H1 (cell line): ENCODE measurements around the gene TSHZ2. TPM values are rescaled to one million over a fixed set of nuclear protein-coding genes. Genes with fewer than 3 reads are reported as not detected.

Experiments used
- CTBP2 ChIP-seq: IDR thresholded peaks from 2 replicates; pipeline ENCODE4 v1.7.0; 2011; ENCODE audit warnings: borderline replicate concordance, mild to moderate bottlenecking, moderate library complexity, mixed read lengths, low read length; ENCODE audit not compliant: insufficient read depth, insufficient read length
- ZNF274 ChIP-seq: IDR thresholded peaks from 2 replicates; pipeline ENCODE4 v1.7.0; 2012; ENCODE audit warnings: low read length, borderline replicate concordance; ENCODE audit errors: extremely low read depth
- polyA plus RNA-seq, 7 experiments: library from polyadenylated mRNA; depleted of rRNA in 3 of 7; stranded (reverse) in 5 of 7; unstranded in 2 of 7; fragments of >200 nt in 5 of 7; fragments of 200-250 nt in 2 of 7; gene quantifications; 1 replicate in 5 of 7; 2 replicates in 1 of 7; 4 replicates in 1 of 7; pipeline versions ENCODE4 v1.2.1 to v1.2.3, GENCODE V29; 2011 to 2013; ENCODE audit warnings: missing spikeins in 2 of 7, mixed read lengths in 2 of 7
- total RNA-seq: library from RNA; stranded (reverse); fragmentation: NEBNext Ultra II Directional; extraction: Animal tissue kit (Norgen Biotek cat#: 25700); gene quantifications from 2 replicates; pipeline ENCODE4 v1.2.1, GENCODE V29; 2021
- TF ChIP-seq, protein P1 (sequence below), 3 experiments: IDR thresholded peaks; 1 replicate in 2 of 3; 2 replicates in 1 of 3; pipeline versions ENCODE4 v1.5.1 to v1.6.1; 2011; ENCODE audit warnings: low read length in 3 of 3, mild to moderate bottlenecking in 3 of 3, inconsistent platforms in 2 of 3, low read depth in 1 of 3, moderate library complexity in 1 of 3; ENCODE audit not compliant: insufficient read depth in 1 of 3; ENCODE audit errors: control extremely low read depth in 1 of 3

The TSHZ2 gene
- total and polyA plus RNA-seq, 2 of the 8 experiments (the other 6 are each of a cell fraction or from before 2014, with no cell fraction given), result 0.14 to 0.30 TPM

DNA sequence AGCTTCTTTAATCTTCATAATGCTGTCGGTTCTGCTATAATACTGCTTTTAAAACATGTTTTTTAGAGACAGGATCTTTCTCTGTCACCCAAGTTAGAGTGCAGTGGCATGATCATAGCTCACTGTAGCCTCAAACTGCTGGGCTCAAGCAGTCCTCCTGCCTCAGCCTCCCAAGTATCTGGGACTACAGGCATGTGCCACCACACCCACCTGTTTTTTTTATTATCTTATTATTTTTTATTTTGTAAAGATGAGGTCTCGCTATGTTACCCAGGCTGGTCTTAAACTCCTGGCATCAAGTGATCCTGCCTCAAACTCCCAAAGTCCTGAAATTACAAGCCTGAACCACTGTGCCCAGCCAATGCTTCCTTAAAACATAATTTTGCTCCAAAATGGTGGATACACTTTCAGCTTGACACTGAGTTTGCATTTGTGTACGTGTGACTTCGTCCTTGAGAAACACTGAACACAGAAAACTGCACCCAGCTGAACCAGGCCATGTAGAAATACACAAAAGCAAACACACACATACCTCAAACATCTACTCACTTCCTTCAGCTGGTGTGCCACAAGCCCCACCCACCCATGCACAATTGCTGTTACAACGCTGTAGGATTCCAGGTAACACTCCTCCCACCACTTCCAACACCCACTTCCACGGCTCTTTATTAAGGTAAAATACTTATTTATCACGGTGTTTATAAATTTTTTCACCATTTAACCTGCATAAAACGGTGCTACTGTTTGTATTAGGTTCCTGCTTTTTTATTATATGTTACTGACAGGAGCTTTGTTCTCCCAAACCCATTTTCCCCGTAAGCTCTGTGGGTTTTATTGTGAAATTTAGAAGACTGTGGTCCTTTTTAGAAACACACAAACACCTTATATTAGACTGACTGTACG lies 109.1 kb downstream of the TSHZ2 start (continued):
- no peak for TF ChIP-seq CTBP2
- TF ChIP-seq, protein P1, sequence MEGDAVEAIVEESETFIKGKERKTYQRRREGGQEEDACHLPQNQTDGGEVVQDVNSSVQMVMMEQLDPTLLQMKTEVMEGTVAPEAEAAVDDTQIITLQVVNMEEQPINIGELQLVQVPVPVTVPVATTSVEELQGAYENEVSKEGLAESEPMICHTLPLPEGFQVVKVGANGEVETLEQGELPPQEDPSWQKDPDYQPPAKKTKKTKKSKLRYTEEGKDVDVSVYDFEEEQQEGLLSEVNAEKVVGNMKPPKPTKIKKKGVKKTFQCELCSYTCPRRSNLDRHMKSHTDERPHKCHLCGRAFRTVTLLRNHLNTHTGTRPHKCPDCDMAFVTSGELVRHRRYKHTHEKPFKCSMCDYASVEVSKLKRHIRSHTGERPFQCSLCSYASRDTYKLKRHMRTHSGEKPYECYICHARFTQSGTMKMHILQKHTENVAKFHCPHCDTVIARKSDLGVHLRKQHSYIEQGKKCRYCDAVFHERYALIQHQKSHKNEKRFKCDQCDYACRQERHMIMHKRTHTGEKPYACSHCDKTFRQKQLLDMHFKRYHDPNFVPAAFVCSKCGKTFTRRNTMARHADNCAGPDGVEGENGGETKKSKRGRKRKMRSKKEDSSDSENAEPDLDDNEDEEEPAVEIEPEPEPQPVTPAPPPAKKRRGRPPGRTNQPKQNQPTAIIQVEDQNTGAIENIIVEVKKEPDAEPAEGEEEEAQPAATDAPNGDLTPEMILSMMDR (IDR thresholded peaks at IDR 0.05; ENCODE audit: control extremely low read depth in 1 of 3, insufficient read depth in 1 of 3, low read depth in 1 of 3, low read length in 3 of 3), result no peak
- TF ChIP-seq ZNF274, result no peak
